IMR-90 (cell line): ENCODE results near the gene COA3. TPM values are rescaled to one million over a fixed set of nuclear protein-coding genes. Genes with fewer than 3 reads are reported as not detected.

Source experiments
- ATAC-seq: fragments of 200-7000 bp; cut with Tn5 transposase; 2 replicates; pipeline ENCODE4 v1.9.1; 2020; ENCODE audit warnings: low read depth, mild to moderate bottlenecking, moderate library complexity
- BruUV-seq: library from RNA; stranded (reverse); fragments of 400-500 nt; replicated peaks from 2 replicates; lab custom pipeline; 2021; lab: Mats Ljungman, UMichigan
- CTCF ChIA-PET: fragments of 300-600 bp; formaldehyde crosslinking; extraction: SDS; loops from one replicate; lab custom pipeline; 2021; ENCODE audit warnings: antibody characterized with exemption; lab: Yijun Ruan, JAX
- POLR2A ChIA-PET: fragments of 300-600 bp; sonication (Branson Sonifier 250); formaldehyde crosslinking; loops from one replicate; lab custom pipeline; 2022; ENCODE audit warnings: antibody characterized with exemption; ENCODE audit not compliant: unreplicated experiment; lab: Charles Lee
- DNase-seq: peaks from one replicate; pipeline ENCODE4 v3.0.0; 2013
- H2AFZ ChIP-seq: replicated peaks from 2 replicates; pipeline ENCODE3; 2013; ENCODE audit warnings: low read length, mild to moderate bottlenecking; ENCODE audit not compliant: poor library complexity
- H2AK5ac ChIP-seq: 2 replicates; pipeline ENCODE4 v1.6.1; 2013; ENCODE audit warnings: low read depth, low read length, inconsistent platforms
- H2AK9ac ChIP-seq: replicated peaks from 2 replicates; pipeline ENCODE3; 2013; ENCODE audit warnings: mild to moderate bottlenecking, low read depth, low read length, moderate library complexity; ENCODE audit not compliant: poor library complexity
- H2BK120ac ChIP-seq: 2 replicates; pipeline ENCODE4 v1.6.1; 2013; ENCODE audit warnings: low read depth, low read length, inconsistent platforms
- H2BK15ac ChIP-seq: 3 replicates; pipeline ENCODE4 v1.6.1; 2013; ENCODE audit warnings: low read depth, low read length, inconsistent platforms
- H2BK20ac ChIP-seq: 2 replicates; pipeline ENCODE4 v1.6.1; 2013; ENCODE audit warnings: low read depth, mild to moderate bottlenecking, inconsistent platforms, low read length, moderate library complexity
- H2BK5ac ChIP-seq: 2 replicates; pipeline ENCODE4 v1.6.1; 2013; ENCODE audit warnings: mild to moderate bottlenecking, low read depth, low read length, inconsistent platforms; ENCODE audit not compliant: poor library complexity, severe bottlenecking
- H3K14ac ChIP-seq: replicated peaks from 2 replicates; pipeline ENCODE4 v1.6.1; 2013; ENCODE audit warnings: low read depth, low read length, inconsistent platforms
- H3K18ac ChIP-seq: 2 replicates; pipeline ENCODE4 v1.6.1; 2013; ENCODE audit warnings: low read depth, low read length, control low read depth
- H3K23ac ChIP-seq: 2 replicates; pipeline ENCODE4 v1.6.1; 2013; ENCODE audit warnings: low read depth, low read length, inconsistent platforms
- H3K27ac ChIP-seq: 2 replicates; pipeline ENCODE4 v1.5.1; 2013; ENCODE audit warnings: mild to moderate bottlenecking, control low read depth, low read length; ENCODE audit not compliant: insufficient read depth
- H3K27me3 ChIP-seq: 2 replicates; pipeline ENCODE4 v1.6.1; 2013; ENCODE audit warnings: low read length; ENCODE audit not compliant: control insufficient read depth, insufficient read depth
- H3K36me3 ChIP-seq: 2 replicates; pipeline ENCODE4 v1.6.1; 2013; ENCODE audit warnings: low read length, mixed read lengths; ENCODE audit not compliant: control insufficient read depth, insufficient read depth
- H3K4ac ChIP-seq: 2 replicates; pipeline ENCODE4 v1.6.1; 2013; ENCODE audit warnings: low read depth, low read length, inconsistent platforms
- H3K4me1 ChIP-seq: 2 replicates; pipeline ENCODE4 v1.6.1; 2013; ENCODE audit warnings: low read length, mixed read lengths; ENCODE audit not compliant: control insufficient read depth, insufficient read depth
- H3K4me2 ChIP-seq: 2 replicates; pipeline ENCODE4 v1.6.1; 2013; ENCODE audit warnings: low read depth, mild to moderate bottlenecking, control low read depth, low read length, moderate library complexity
- H3K4me3 ChIP-seq: 2 replicates; pipeline ENCODE4 v1.5.1; 2013; ENCODE audit warnings: low read depth, mild to moderate bottlenecking, control low read depth, low read length, moderate library complexity; ENCODE audit not compliant: insufficient read depth
- H3K56ac ChIP-seq: 2 replicates; pipeline ENCODE4 v1.6.1; 2013; ENCODE audit warnings: low read length, inconsistent platforms; ENCODE audit not compliant: insufficient read depth; ENCODE audit errors: extremely low read depth
- H3K79me1 ChIP-seq, 2 experiments: 2 replicates each; pipeline ENCODE4 v1.6.1; 2013; ENCODE audit warnings: low read length in 2 of 2, inconsistent platforms in 1 of 2, low read depth in 1 of 2
- H3K9ac ChIP-seq: 2 replicates; pipeline ENCODE4 v1.6.1; 2013; ENCODE audit warnings: low read depth, low read length, control low read depth
- H3K9me1 ChIP-seq: 2 replicates; pipeline ENCODE4 v1.6.1; 2013; ENCODE audit warnings: low read length, inconsistent platforms; ENCODE audit not compliant: insufficient read depth
- H3K9me3 ChIP-seq: 2 replicates; pipeline ENCODE4 v1.6.1; 2013; ENCODE audit warnings: low read length; ENCODE audit not compliant: control insufficient read depth, insufficient read depth
- H4K20me1 ChIP-seq: 2 replicates; pipeline ENCODE4 v1.6.1; 2013; ENCODE audit warnings: low read length, inconsistent platforms; ENCODE audit not compliant: insufficient read depth
- H4K5ac ChIP-seq: 2 replicates; pipeline ENCODE4 v1.6.1; 2013; ENCODE audit warnings: mild to moderate bottlenecking, low read depth, low read length, control low read depth
- H4K8ac ChIP-seq, 2 experiments: 2 replicates each; pipeline ENCODE4 v1.6.1; 2013; ENCODE audit warnings: low read depth in 2 of 2, low read length in 2 of 2, control low read depth in 1 of 2, inconsistent platforms in 1 of 2
- H4K91ac ChIP-seq: 2 replicates; pipeline ENCODE4 v1.6.1; 2013; ENCODE audit warnings: low read depth, low read length, inconsistent platforms; ENCODE audit not compliant: insufficient read depth
- BHLHE40 ChIP-seq: fragments of 150-350 bp; IDR thresholded peaks from 2 replicates; pipeline ENCODE4 v1.6.1; 2016; ENCODE audit warnings: mild to moderate bottlenecking, low read depth, low read length
- CEBPB ChIP-seq: IDR thresholded peaks from 2 replicates; pipeline ENCODE4 v1.6.1; 2012; ENCODE audit warnings: low read depth, low read length, improper control_type of control experiment
- ELK1 ChIP-seq: fragments of 150-350 bp; IDR thresholded peaks from 2 replicates; pipeline ENCODE4 v1.6.1; 2016; ENCODE audit warnings: low read depth, mild to moderate bottlenecking, low read length, moderate library complexity, borderline replicate concordance
- FOS ChIP-seq: fragments of 150-350 bp; IDR thresholded peaks from 2 replicates; pipeline ENCODE4 v1.6.1; 2016; ENCODE audit warnings: low read depth, low read length
- MAZ ChIP-seq: IDR thresholded peaks from 2 replicates; pipeline ENCODE4 v1.6.1; 2012; ENCODE audit warnings: low read depth, mild to moderate bottlenecking, low read length, improper control_type of control experiment, moderate library complexity, borderline replicate concordance
- MXI1 ChIP-seq: IDR thresholded peaks from 2 replicates; pipeline ENCODE4 v1.6.1; 2012; ENCODE audit warnings: low read depth, mild to moderate bottlenecking, low read length, moderate library complexity, borderline replicate concordance
- POLR2A ChIP-seq: IDR thresholded peaks from 2 replicates; pipeline ENCODE4 v1.6.1; 2012; ENCODE audit warnings: mild to moderate bottlenecking, low read depth, low read length
- RCOR1 ChIP-seq: IDR thresholded peaks from 2 replicates; pipeline ENCODE4 v1.6.1; 2012; ENCODE audit warnings: mild to moderate bottlenecking, low read length, improper control_type of control experiment; ENCODE audit not compliant: insufficient replicate concordance
- WGBS, 2 experiments: methylation state at CpG; one replicate each; pipeline versions ENCODE4 v1.1.5 to v1.1.7; 2013; ENCODE audit warnings: missing lambda C conversion rate in 2 of 2; ENCODE audit not compliant: insufficient read length in 1 of 2; ENCODE audit errors: extremely low coverage in 2 of 2; 5-methylcytosine and 5-hydroxymethylcytosine counted together
- dilution Hi-C: fragments of 300-500 bp; cut with HindIII; formaldehyde crosslinking; loops from one replicate; pipeline ENCODE4 v1.14.3; 2018; ENCODE audit warnings: low sequenced_read_pairs; ENCODE audit not compliant: unreplicated experiment
- in situ Hi-C: fragments of 300-500 bp; cut with MboI; formaldehyde crosslinking; loops from 3 replicates; pipeline ENCODE4 v1.14.3; 2019; ENCODE audit warnings: low sequenced_read_pairs, inconsistent platforms, mixed read lengths
- intact Hi-C: fragments of 100-400 bp; cut with micrococcal nuclease; formaldehyde crosslinking; loops from 2 replicates; pipeline ENCODE4 v1.10.0; 2022
- polyA plus RNA-seq, 3 experiments: library from polyadenylated mRNA; depleted of rRNA; stranded (reverse); fragments of >200 nt; gene quantifications; 2 replicates each; pipeline ENCODE4 v1.2.3, GENCODE V29; 2012; ENCODE audit warnings: low replicate concordance in 1 of 3
- total RNA-seq: library from RNA; depleted of rRNA; stranded (reverse); fragments of >200 nt; gene quantifications from 2 replicates; pipeline ENCODE4 v1.2.3, GENCODE V29; 2012

COA3 gene
- total and polyA plus RNA-seq, 2 of the 4 experiments (the other 2 are of a cell fraction), result 66.8 to 78.1 TPM

GRCh38 chr17:42809250-42809649 lies 10.7 kb upstream of the COA3 start:
- ChIA-PET POLR2A (no interaction called here), CTCF (interaction anchor here (0.7 to 1.5 kb wide), 3 partner anchors 9 to 735 kb away, joined by 3 to 8 read pairs (median 3); no protein-coding TSS in a partner anchor)
- no peaks in the 10 kb centered on the region for H4K20me1 ChIP-seq
- peaks cover 2 to 5% of the 10 kb centered on the region in 2 experiments; a peak in 2 of 4 replicates for H3K79me1 ChIP-seq
- H2BK15ac ChIP-seq, result no peak overlapping the region
- intact Hi-C loops, result no loop called here
- no peak overlapping the region for H2AK9ac ChIP-seq
- H3K36me3 ChIP-seq, result peaks cover 8% of the 10 kb centered on the region
- H3K18ac ChIP-seq, result no peak overlapping the region
- H3K27me3 ChIP-seq, result no peaks in the 10 kb centered on the region
- H3K27ac ChIP-seq, result no peak overlapping the region
- no peak overlapping the region for H3K4ac ChIP-seq
- WGBS, 2 experiments, result no CpG with 5 or more reads among the region's 3 CpGs
- H3K56ac ChIP-seq, result no peak overlapping the region
- H2BK20ac ChIP-seq, result no peak overlapping the region
- H4K5ac ChIP-seq, result no peak overlapping the region
- no peak overlapping the region for H4K91ac ChIP-seq
- H3K9me3 ChIP-seq, result no peaks in the 10 kb centered on the region
- H3K4me1 ChIP-seq, result no peaks in the 10 kb centered on the region
- dilution Hi-C loops, result no loop called here
- no peak overlapping the region for H2AK5ac ChIP-seq
- no peak overlapping the region for H4K8ac ChIP-seq
- no TSS peak for BruUV-seq
- in situ Hi-C loops, result no loop called here
- no peak overlapping the region for H3K23ac ChIP-seq
- H2BK5ac ChIP-seq, result no peak overlapping the region
- H3K9me1 ChIP-seq, result peaks cover 5% of the 10 kb centered on the region; the same call in 1 of the 2 replicates
- H3K4me3 ChIP-seq, result no peak overlapping the region
- no peak overlapping the region for H3K9ac ChIP-seq
- no peak overlapping the region for H2BK120ac ChIP-seq
- ATAC-seq (peak; percentile 94), DNase-seq (peak; percentile 93)
- H2AFZ ChIP-seq, result no peak overlapping the region
- TF ChIP-seq POLR2A, result no peak
- peak; percentile 97 for TF ChIP-seq CEBPB
- peak; percentile 50; the same call in 1 of the 2 replicates for TF ChIP-seq MAZ
- TF ChIP-seq ELK1, result no peak
- TF ChIP-seq FOS, result peak; percentile 67
- TF ChIP-seq BHLHE40, result peak; percentile 33; the same call in 1 of the 2 replicates
- peak; percentile 66; the same call in 1 of the 2 replicates for TF ChIP-seq MXI1
- TF ChIP-seq RCOR1, result peak; percentile 92
- H3K14ac ChIP-seq, result no peak overlapping the region
- H3K4me2 ChIP-seq, result peak overlapping the region; percentile 39; the same call in 1 of the 2 replicates
